HUDEP-2 (cell line): ENCODE data around the gene BIVM.

Experiments
- DNase-seq, 76 experiments: peaks; one replicate each; lab custom pipeline; 2025; ENCODE audit not compliant: unreplicated experiment in 76 of 76; lab: John Stamatoyannopoulos, UW

BIVM gene

DNA sequence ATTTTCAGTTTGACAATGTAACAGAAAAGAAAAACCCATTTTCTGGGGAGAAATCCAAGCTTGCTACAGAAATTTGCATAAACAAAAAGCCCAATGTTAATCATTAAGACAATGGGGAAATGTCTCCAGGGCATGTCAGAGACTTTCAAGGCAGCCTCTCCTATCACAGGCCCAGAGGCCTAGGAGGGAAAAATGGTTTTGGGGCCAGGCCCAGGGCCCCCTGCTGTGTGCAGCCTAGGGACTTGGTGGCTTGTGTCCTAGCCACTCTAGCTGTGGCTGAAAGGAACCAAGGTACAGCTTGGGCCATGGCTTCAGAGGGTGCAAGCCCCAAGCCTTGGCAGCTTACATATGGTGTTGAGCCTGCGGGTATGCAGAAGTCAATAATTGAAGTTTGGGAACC is 17.3 kb upstream of the BIVM start:
- DNase-seq, result no peak

DNA sequence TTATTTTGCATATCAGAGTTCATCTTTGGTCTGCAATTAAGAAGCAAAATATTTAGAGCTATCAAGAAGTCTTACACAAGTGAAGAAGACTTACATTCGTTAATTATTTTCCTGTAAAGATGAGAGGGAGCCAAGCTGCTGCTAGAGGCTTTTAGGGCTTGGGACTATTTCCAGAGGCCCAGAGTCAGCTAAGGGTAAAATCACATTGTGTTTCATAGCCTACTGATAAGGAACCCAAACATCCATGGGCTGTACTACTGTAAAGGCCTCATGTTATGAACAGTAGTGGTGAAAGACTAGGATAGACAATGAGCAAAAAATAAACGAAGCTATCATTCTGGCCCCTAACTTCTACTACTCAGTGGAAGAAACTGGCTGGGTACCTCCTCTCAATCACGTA is 14.4 kb upstream of the BIVM start:
- no peak for DNase-seq

DNA sequence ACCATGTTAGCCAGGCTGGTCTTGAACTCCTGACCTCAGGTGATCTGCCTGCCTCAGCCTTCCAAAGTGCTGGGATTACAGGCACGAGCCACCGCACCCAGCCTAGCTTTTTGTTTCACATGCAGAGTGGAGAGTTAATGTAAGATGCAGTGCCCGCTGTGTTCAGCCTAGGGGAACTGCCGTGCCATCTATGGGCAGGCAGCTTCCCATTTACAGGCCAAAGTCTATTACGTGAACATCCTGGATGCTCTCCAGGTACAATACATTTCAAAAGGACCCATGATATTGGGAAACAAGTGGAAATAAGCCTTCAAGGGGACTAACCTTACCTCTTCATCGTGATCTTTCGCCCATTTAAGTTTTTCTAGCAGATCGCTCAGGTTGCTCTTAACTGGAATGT is 10.2 kb upstream of the BIVM start:
- DNase-seq, result no peak

DNA sequence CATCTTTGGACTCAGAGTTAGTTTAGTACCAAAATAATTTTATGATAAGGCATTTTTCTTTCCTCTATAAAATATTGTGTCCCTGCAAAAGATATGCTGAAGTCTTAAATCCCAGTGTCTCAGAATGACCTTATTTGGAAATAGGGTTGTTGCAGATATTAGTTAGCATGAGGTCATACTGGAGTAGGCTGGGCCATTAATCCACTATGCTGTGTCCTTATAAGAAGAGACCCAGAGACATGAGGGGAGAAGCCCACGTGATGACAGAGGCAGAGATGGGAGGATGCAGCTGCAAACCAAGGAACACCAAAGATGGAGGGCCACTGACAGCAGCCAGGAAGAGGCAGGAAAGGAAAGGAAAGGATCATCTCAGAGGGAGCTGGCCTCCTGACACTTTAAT is 6.5 kb upstream of the BIVM start:
- DNase-seq, result no peak

DNA sequence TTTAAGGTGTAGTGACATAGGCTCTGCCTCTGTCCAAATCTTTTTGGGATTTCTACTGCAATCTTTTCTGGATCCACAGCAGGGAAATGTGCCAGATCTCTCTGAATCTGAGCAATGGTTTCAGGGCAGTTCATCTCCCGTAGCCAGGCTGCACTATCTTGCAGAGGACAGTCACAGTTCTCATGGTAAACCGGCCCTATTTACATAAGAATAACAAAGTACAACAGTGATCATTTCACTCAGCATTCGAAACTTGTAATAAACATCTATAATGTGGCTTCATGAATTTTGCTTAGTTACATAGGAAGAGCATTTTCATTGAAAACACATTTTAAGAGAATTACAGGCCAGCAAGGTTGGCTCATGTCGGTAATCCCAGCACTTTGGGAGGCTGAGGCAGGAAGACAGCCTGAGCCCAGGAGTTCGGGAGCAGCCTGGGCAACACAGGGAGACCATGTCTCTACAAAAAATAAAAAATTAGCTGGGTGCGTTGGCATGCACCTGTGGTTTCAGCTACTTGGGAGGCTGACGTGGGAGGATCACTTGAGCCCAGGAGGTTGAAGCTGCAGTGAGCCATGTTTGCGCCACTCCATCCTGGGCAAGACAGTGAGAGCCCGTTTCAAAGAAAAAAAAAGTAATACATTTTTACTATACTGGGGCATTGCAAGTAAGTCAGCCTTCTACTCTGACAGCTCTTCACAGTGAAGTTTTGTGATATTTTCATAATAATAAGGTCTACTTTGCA is 5.1 kb upstream of the BIVM start:
- no peak for DNase-seq

DNA sequence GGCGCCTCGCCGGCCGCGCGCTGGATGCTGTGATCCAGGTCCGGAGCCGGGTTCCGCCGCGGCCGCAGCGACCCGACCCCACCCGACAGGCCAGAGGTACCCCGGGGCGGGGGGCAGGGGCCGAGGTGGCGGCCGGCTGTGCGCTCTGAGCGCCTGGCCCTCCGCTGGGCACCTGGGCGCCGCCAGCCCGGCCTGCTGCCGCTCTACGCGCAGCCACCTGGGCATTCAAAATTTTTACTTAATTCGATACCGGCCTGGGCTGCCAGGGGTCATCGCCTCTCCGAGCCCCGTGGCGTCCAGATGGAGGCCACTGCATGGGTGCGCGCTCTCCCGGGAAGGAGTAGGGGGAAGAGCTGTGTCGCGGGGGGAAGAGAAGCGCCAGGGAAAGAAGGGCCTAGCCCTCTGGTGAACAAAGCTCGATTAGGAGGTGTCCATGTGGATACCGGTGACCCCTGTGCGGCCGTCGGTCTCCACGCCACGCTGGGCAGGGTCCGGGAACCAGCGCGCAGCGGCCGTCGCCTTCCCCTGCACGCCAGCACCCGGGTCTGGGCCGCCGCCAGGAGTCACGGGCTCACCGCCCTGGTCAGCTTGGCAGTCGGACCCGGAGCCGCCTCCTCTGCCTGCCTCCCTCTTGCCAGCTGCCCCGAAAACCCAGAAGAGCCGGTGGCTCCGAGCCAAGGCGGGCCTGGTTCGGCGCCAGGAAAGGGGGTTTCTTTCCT is 666 bp downstream of the BIVM start:
- DNase-seq, result peak in 24 of 76 experiments; percentile 19 to 78 (median 46)

DNA sequence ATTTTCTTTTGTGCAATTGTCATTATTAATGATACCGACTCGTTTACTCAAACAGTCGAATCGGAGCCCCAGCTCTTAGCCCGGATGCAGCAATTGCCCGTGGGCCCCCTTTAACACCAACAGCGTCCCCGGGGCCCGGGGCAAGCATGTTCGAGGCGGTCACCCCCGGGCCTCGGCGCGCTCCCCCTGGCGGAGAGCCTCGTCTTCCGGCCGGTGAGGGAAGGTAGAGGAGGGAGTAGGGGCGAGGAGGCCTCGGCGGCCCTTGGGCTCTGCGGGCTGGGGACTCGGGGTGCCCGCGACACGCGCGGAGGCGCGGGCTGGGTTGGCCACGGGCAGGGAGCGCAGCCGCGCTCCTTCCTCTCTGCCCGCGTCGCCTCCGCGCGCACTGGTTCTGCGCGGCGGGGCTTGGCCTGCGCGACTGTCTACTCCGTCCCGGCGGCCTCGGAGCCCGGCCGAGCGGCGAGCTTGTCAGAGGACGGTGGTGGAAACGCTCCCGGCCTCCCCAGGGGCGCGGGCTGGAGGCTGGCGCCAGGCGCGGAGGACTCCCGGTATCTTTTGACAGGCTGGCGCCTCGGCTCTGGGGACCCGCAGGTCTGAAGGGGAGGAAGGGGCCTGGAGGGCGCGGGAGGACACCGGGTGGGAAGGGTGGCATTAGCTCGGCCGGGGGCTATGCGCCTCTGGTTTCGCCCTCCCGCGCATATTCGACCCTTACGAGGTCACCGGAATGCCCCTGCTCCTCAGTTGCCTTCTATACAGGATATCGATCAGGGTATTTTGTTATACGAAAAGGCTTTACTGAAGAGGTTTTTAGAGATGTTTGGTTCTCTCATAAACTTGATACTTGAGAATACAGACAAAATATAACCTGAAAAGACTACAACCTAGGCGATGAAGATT is 1.5 kb downstream of the BIVM start:
- DNase-seq, result peak in 74 of 76 experiments; percentile 5 to 82 (median 70)

DNA sequence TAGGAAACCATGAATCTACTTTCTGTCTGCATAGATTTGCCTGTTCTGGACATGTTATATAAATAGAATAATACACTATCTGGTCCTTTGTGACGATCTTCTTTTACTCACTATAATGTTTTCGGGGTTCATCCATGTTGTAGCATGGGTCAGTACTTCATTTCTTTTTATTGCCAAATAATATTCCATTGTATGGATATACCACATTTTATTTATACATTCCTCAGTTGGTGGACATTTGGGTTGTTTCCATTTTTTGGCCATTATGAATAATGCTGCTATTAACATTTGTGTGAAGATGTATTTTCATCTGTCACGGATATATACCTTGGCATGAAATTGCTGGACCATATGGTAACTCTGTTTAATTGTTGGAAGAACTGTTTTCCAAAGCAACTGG is 6.8 kb downstream of the BIVM start:
- no peak for DNase-seq

DNA sequence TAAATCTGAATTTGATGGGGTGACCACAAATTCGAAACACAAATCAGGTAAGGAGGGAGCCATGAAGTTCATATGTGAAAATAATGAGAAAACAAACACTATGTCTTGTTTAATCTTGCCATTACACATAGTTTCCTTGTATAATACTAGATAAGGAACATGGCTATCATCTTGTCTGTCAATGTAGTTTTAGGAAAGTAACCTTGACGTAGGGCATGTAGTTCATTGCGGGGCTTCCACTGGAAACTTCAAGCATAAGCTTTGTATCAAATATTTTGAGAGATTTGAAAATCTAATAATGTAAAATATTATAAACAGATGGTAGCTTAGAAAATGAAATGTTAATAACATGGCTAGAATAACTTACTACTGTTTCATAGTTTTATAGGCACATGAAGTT is 8.8 kb downstream of the BIVM start:
- DNase-seq, result no peak

DNA sequence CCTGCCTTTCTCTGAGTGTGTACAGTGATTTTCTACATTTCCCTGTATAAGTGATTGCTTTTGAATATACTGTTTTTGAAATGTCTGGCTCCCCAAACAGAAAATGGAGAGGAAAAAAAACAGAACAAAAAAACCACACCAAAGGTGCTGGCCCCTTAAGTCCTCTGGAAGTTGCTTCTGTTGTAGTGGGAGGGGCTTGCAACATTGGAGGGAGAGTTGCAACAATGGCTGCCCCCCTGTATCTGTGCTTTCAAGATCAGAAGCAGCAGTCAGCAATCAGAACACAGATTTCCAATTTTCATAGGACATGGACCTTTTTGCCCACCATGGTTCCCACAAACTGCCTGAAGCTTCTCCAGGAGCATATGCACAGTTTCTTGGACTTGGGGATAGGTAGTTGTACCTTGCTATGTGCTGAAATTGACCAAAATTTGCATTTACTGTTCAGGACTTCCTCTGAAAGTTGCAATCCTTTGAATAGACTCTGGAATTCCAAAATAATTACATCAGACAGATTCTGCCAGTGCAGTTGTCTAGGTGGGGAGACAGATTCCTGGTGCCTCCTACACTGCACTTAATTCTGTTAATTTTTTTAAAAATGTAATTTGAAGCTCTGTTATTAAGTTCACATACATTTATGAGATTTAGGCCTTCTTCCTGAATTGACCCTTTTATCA is 13.8 kb downstream of the BIVM start:
- no peak for DNase-seq

DNA sequence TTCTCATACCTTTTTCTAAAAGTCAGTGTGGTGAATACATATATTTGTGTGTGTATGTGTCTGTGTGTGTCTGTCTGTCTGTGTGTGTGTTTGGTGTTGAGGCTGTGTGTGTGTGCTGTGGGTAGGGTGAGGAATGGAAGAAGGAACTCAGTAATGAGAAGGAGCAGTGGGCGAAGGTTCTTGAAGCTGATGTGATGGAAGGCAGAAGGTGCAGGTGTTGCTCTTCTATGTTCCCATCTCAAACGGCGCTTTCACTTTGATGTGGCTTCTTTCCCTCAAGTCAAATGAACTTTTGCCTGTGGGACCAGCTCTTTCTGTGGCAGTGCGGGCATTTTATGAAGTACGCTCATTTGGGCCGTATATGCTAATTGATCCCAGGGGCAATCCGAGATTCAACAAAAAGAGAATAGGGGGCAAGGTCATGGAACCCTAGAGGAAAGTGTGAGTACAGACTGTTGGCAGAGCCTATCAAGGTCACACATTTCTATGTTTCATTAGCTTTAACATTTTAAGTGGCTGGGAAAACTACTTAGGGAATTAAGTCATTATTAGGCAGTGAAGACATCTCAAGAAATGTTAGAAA is 15.2 kb downstream of the BIVM start:
- DNase-seq, result no peak

DNA sequence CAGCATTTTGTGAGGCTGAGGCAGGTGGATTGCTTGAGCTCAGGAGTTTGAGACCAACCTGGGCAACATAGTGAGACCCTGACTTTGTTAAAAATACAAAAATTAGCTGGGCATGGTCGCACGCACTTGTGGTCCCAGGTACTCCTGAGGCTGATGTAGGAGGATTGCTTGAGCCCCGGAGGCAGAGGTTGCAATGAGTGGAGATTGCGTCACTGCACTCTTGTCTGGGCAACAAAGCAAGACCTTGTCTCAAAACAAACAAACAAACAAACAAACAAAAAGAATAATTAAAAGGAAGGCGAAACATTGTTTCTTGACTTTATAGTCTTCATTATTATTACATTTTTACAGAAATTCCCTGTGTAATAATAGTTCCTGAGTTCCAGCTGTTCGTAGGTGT is 15.9 kb downstream of the BIVM start:
- DNase-seq, result no peak

DNA sequence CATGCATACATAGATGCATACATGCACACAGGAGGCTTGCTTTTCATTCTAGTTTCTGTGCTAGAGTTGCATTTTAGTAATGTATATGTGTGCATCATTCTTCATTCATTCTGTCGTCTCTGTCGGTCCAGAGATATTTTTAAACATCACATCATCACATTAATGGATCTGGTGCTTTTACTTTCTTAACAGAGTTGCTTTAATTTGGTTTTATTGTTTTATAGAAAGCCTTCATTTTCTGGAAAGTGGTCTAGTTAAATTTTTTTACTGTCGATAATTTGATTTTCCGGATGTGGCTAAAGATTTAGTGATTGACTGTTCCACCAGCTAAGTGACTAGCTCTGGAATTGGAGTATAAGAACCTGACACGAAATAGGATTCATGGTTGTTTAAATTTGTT is 16.9 kb downstream of the BIVM start:
- DNase-seq, result no peak

DNA sequence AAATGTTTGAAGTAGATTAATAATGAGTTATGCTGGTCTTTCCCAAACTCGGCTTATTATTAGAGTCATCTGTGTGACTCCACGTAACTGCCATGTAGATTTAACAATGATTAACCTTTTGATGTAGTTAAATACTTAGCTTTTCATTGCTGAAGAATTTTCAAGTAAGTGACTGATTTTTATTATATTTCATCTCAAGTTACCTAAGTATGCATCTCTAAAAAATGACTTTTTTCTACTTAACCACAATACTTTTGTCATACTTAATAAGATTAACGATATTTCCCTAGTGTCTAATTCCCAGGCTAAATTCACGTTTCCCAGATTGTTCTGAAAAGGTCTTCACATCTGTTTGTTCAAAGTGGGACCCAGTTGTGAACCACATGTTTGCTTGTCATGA is 17.8 kb downstream of the BIVM start:
- no peak for DNase-seq

DNA sequence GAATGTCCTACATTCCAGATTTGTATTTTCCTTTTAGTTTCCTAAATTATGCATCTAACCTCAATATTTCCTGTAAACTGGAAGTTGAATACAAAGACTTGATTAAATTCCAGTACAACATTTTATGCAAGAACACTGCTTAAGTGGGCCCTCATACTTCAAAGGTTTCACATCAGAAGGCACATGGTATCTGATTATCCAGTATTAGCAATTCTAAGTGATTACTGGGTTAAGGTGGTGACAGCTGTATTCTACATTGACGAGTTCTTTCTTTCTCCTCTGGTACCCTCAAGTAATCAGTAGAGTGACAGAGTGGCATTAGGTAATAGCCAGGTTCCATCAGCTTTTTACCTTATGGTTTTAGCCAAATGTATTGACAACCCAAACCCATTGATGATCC is 18.3 kb downstream of the BIVM start:
- no peak for DNase-seq

DNA sequence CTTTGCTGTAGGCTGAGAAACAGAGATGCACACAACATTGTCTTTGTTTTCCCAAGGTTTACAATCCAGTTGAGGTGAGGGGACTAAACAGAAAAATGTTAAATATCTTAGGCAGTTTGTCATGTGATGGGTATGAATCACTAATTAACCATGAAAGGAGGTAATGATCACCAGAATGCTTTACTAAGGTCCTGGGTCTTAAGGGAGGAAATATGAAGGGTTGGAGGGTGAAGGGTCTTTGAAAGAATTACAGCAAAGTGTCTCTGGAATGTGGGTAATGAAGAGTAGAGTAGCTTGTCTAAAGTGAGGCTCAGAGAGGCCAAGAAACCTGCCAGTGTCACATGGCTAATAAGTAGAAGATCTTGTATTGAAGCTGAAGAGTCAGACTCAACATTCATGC is 19.0 kb downstream of the BIVM start:
- no peak for DNase-seq

DNA sequence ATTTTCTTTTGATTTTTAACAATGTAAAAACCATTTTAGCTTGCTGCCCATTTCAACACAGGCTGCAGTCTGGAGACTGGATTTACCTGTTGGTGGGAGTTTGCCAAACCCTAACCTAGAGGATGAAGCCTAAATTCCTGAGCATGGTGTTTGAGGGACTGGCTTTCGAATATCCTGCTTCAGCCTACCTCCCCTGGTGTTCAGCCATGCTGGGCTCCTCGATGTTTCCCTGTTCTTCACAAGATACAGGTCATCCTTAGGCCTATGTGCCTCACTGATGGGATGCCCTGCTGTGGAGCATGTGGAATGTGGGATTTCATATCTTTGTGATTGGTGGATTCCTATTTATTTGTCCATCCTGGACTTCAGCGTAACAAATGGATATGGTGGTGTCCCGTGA is 26.5 kb downstream of the BIVM start:
- DNase-seq, result no peak

DNA sequence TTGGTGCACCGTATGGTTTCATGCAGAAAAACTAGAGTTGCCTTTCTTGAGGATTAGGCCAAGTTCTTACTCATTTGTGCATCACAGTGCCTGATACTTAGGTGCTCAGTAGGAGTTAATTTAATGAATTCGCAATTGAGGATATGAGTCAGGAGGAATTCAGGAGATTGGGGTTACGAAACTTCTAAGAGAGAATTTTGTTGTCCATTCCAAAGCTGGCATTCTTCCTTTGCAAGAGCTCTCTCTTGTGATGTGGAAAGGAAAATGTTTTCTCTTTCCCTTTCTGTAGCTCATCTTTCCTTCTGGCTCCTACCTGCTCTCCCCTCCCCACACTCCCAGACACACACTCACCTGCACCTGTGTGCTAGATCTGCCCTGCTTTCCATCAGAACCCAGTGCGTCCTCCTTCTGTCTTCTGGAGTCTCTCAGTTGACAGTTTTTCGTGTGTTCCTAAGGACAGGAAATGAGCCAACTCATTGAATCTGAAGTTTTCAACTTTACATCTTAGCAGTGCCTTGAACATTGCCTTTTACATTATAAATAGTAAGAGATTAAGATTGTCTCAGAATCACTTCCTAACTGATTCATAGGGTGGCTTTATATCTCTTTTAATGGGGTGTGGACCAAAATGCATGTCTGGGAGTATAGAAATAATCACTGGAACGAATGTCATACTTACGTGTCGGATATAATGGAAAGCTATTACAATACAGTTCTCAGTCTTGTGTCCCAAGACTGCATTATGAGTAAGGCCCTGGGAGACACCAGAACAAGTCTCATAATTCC is 27.2 kb downstream of the BIVM start:
- no peak for DNase-seq

DNA sequence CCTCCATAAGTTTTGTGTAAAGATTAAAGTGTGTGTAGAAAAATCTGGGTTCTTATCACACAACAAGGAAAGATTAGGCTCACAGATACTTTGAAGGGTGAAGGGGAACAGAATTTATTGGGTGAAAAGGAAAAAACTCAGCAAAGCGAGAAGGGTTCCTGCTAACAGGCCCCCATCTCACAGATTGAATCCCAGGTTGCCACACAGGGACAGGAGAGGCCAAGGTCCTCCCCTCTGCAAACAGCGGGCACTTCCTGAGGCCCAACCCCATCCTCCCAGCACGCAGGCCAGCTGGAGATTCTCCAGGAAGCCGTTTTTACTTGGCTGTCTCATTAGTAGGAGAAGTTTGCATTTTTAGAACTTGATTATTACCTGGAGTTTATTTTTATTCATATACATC is 31.7 kb downstream of the BIVM start:
- no peak for DNase-seq

DNA sequence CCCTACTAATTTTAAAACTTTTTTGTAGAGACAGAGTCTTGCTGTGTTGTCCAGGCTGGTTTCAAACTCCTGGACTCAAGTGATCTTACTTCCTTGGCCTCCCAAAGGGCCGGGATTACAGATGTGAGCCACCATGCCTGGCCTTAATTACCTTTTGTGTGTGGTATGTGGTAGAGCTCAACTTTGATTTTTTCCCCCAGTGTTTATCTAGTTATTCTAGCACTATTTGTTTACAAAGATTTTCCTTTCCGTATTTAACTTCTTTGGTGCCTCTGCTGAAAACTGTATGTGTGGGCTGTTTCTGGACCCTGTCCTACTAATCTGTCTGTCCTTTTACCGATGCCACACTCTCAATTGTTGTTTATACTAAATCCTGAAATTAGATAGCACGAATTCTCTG is 37.6 kb downstream of the BIVM start:
- no peak for DNase-seq
